ENCODE results near the gene VAV1. TPM values are rescaled to one million over a fixed set of nuclear protein-coding genes. Genes with fewer than 3 reads are reported as not detected.
A peak's percentile ranks its signal among the peaks of the same experiment; 100 is the strongest.

VAV1 gene
- total and polyA plus RNA-seq, 2 experiments from 2014 or later, result 0.82 to 1.8 TPM

DNA sequence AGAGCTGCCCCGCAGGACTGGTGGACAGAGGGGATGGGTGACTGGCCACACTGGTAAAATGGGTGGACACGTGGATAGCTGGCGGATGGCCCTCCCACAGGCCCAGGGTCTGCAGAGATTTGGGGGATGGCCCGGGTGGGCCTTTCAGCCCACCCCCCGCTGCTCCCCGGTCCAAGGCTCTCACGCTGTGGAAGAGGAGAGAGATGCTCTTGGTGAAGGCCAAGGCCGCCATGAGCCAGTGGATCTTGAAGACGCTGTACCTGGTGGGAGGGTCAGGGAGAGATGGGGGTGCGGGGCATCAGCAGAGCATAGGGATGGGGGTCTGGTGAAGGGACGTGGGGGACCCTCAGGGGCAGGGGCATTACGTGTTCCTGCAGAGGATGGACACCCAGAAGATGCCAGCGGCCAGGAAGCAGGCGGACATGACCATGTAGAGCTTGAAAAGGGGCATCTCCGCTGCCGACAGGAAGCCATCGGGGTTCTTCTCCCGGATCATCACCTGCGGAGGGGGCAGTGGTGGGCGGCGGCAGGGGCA is 39.6 kb upstream of the VAV1 start:
- H2AFZ ChIP-seq, result no peak overlapping the region
- peaks cover 12% of the 10 kb centered on the region for H3K79me2 ChIP-seq (replicated peaks; ENCODE audit: insufficient read depth)
- peak overlapping the region; percentile 40; the same call in 1 of the 2 replicates for H3K27ac Mint-ChIP-seq
- 0 out of 2 replicates have a peak, but pooled peaks cover 7% of the 10 kb centered on the region for H3F3A ChIP-seq (replicated peaks; ENCODE audit: low read depth)
- H4K20me1 ChIP-seq (replicated peaks; ENCODE audit: insufficient read depth), result 0 out of 2 replicates have a peak, but pooled peaks cover 2% of the 10 kb centered on the region
- H3K4me1 ChIP-seq (ENCODE audit: insufficient read depth), result peaks cover 21% of the 10 kb centered on the region
- H3K27me3 ChIP-seq (ENCODE audit: insufficient read depth), result no peaks in the 10 kb centered on the region
- no peak overlapping the region for H3K4me2 ChIP-seq
- no peak overlapping the region for H3K27ac ChIP-seq (ENCODE audit: low read depth)
- peaks cover 13% of the 10 kb centered on the region for H3K27me3 Mint-ChIP-seq (ENCODE audit: insufficient read depth, low read depth, poor library complexity)
- H3K4me3 ChIP-seq, result no peak overlapping the region
- no peaks in the 10 kb centered on the region for H3K36me3 ChIP-seq (ENCODE audit: insufficient read depth)
- no peak overlapping the region for H3K4me3 Mint-ChIP-seq
- TF ChIP-seq NANOG (IDR thresholded peaks at IDR 0.05; ENCODE audit: borderline replicate concordance), result no peak
- no peak for TF ChIP-seq EZH2phosphoT487 (IDR thresholded peaks at IDR 0.05; ENCODE audit: unreplicated experiment)
- TF ChIP-seq, protein P1, sequence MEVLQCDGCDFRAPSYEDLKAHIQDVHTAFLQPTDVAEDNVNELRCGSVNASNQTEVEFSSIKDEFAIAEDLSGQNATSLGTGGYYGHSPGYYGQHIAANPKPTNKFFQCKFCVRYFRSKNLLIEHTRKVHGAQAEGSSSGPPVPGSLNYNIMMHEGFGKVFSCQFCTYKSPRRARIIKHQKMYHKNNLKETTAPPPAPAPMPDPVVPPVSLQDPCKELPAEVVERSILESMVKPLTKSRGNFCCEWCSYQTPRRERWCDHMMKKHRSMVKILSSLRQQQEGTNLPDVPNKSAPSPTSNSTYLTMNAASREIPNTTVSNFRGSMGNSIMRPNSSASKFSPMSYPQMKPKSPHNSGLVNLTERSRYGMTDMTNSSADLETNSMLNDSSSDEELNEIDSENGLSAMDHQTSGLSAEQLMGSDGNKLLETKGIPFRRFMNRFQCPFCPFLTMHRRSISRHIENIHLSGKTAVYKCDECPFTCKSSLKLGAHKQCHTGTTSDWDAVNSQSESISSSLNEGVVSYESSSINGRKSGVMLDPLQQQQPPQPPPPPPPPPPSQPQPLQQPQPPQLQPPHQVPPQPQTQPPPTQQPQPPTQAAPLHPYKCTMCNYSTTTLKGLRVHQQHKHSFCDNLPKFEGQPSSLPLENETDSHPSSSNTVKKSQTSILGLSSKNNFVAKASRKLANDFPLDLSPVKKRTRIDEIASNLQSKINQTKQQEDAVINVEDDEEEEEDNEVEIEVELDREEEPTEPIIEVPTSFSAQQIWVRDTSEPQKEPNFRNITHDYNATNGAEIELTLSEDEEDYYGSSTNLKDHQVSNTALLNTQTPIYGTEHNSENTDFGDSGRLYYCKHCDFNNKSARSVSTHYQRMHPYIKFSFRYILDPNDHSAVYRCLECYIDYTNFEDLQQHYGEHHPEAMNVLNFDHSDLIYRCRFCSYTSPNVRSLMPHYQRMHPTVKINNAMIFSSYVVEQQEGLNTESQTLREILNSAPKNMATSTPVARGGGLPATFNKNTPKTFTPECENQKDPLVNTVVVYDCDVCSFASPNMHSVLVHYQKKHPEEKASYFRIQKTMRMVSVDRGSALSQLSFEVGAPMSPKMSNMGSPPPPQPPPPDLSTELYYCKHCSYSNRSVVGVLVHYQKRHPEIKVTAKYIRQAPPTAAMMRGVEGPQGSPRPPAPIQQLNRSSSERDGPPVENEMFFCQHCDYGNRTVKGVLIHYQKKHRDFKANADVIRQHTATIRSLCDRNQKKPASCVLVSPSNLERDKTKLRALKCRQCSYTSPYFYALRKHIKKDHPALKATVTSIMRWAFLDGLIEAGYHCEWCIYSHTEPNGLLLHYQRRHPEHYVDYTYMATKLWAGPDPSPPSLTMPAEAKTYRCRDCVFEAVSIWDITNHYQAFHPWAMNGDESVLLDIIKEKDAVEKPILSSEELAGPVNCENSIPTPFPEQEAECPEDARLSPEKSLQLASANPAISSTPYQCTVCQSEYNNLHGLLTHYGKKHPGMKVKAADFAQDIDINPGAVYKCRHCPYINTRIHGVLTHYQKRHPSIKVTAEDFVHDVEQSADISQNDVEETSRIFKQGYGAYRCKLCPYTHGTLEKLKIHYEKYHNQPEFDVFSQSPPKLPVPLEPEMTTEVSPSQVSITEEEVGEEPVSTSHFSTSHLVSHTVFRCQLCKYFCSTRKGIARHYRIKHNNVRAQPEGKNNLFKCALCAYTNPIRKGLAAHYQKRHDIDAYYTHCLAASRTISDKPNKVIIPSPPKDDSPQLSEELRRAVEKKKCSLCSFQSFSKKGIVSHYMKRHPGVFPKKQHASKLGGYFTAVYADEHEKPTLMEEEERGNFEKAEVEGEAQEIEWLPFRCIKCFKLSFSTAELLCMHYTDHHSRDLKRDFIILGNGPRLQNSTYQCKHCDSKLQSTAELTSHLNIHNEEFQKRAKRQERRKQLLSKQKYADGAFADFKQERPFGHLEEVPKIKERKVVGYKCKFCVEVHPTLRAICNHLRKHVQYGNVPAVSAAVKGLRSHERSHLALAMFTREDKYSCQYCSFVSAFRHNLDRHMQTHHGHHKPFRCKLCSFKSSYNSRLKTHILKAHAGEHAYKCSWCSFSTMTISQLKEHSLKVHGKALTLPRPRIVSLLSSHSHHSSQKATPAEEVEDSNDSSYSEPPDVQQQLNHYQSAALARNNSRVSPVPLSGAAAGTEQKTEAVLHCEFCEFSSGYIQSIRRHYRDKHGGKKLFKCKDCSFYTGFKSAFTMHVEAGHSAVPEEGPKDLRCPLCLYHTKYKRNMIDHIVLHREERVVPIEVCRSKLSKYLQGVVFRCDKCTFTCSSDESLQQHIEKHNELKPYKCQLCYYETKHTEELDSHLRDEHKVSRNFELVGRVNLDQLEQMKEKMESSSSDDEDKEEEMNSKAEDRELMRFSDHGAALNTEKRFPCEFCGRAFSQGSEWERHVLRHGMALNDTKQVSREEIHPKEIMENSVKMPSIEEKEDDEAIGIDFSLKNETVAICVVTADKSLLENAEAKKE (CRISPR knock-in tag; IDR thresholded peaks at IDR 0.05), result no peak
- TF ChIP-seq CREB1 (CRISPR knock-in tag; IDR thresholded peaks at IDR 0.05; ENCODE audit: low read depth), result no peak
- no peak for TF ChIP-seq JUNB (IDR thresholded peaks at IDR 0.05; ENCODE audit: unreplicated experiment)
- TF ChIP-seq ZNF331 (CRISPR knock-in tag; IDR thresholded peaks at IDR 0.05; ENCODE audit: low read depth), result no peak
- no peak for TF ChIP-seq EZH2 (IDR thresholded peaks at IDR 0.05; ENCODE audit: low read depth, unreplicated experiment)
- TF ChIP-seq, protein P2, sequence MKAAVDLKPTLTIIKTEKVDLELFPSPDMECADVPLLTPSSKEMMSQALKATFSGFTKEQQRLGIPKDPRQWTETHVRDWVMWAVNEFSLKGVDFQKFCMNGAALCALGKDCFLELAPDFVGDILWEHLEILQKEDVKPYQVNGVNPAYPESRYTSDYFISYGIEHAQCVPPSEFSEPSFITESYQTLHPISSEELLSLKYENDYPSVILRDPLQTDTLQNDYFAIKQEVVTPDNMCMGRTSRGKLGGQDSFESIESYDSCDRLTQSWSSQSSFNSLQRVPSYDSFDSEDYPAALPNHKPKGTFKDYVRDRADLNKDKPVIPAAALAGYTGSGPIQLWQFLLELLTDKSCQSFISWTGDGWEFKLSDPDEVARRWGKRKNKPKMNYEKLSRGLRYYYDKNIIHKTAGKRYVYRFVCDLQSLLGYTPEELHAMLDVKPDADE (IDR thresholded peaks at IDR 0.05), result no peak
- TF ChIP-seq ZNF114 (CRISPR knock-in tag; IDR thresholded peaks at IDR 0.05), result no peak
- TF ChIP-seq, protein P3, sequence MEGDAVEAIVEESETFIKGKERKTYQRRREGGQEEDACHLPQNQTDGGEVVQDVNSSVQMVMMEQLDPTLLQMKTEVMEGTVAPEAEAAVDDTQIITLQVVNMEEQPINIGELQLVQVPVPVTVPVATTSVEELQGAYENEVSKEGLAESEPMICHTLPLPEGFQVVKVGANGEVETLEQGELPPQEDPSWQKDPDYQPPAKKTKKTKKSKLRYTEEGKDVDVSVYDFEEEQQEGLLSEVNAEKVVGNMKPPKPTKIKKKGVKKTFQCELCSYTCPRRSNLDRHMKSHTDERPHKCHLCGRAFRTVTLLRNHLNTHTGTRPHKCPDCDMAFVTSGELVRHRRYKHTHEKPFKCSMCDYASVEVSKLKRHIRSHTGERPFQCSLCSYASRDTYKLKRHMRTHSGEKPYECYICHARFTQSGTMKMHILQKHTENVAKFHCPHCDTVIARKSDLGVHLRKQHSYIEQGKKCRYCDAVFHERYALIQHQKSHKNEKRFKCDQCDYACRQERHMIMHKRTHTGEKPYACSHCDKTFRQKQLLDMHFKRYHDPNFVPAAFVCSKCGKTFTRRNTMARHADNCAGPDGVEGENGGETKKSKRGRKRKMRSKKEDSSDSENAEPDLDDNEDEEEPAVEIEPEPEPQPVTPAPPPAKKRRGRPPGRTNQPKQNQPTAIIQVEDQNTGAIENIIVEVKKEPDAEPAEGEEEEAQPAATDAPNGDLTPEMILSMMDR (conservative IDR thresholded peaks at IDR 0.05; ENCODE audit: low read depth in 2 of 2), result no peak
- TF ChIP-seq, protein P4, sequence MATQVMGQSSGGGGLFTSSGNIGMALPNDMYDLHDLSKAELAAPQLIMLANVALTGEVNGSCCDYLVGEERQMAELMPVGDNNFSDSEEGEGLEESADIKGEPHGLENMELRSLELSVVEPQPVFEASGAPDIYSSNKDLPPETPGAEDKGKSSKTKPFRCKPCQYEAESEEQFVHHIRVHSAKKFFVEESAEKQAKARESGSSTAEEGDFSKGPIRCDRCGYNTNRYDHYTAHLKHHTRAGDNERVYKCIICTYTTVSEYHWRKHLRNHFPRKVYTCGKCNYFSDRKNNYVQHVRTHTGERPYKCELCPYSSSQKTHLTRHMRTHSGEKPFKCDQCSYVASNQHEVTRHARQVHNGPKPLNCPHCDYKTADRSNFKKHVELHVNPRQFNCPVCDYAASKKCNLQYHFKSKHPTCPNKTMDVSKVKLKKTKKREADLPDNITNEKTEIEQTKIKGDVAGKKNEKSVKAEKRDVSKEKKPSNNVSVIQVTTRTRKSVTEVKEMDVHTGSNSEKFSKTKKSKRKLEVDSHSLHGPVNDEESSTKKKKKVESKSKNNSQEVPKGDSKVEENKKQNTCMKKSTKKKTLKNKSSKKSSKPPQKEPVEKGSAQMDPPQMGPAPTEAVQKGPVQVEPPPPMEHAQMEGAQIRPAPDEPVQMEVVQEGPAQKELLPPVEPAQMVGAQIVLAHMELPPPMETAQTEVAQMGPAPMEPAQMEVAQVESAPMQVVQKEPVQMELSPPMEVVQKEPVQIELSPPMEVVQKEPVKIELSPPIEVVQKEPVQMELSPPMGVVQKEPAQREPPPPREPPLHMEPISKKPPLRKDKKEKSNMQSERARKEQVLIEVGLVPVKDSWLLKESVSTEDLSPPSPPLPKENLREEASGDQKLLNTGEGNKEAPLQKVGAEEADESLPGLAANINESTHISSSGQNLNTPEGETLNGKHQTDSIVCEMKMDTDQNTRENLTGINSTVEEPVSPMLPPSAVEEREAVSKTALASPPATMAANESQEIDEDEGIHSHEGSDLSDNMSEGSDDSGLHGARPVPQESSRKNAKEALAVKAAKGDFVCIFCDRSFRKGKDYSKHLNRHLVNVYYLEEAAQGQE (IDR thresholded peaks at IDR 0.05; ENCODE audit: unreplicated experiment), result no peak
- TF ChIP-seq POLR2AphosphoS5 (IDR thresholded peaks at IDR 0.05; ENCODE audit: low read depth), result no peak
- TF ChIP-seq STAT1 (IDR thresholded peaks at IDR 0.05; ENCODE audit: unreplicated experiment), result no peak
- peaks cover 10% of the 10 kb centered on the region; the same call in 2 of the 3 replicates for H3K36me3 Mint-ChIP-seq (ENCODE audit: low read depth)
- no peak for DNase-seq (ENCODE audit: low spot score)
- no peak for ATAC-seq
- no peaks in the 10 kb centered on the region for H3K9me2 ChIP-seq (ENCODE audit: insufficient read depth)
- peaks cover 21% of the 10 kb centered on the region for H3K4me1 Mint-ChIP-seq
- H3K9me3 Mint-ChIP-seq, result no peaks in the 10 kb centered on the region; the same call in 2 of the 3 replicates

Measured in GM23338 (cell line).